Measurements from ENCODE around the gene ADRB2.

GRCh38 chr5:148823871-148824270 lies 2.5 kb upstream of the ADRB2 start:
- TF ChIP-seq CTCF (IDR thresholded peaks at IDR 0.05; ENCODE audit: low read length) (no peak), EZH2 (IDR thresholded peaks at IDR 0.05; ENCODE audit: borderline replicate concordance, low read length) (no peak)
